PFSK-1 (cell line): ENCODE data around the gene HGFAC.

ENCODE experiments used
- FOXP2 ChIP-seq: optimal IDR thresholded peaks from 2 replicates; pipeline ENCODE3; 2011; ENCODE audit warnings: borderline replicate concordance, control low read depth, inconsistent platforms; ENCODE audit not compliant: insufficient read depth; ENCODE audit errors: extremely low read length, extremely low read depth
- POLR2AphosphoS5 ChIP-seq: IDR thresholded peaks from 2 replicates; pipeline ENCODE4 v1.6.1; 2012; ENCODE audit warnings: low read depth, mild to moderate bottlenecking, control low read depth, low read length, moderate library complexity
- REST ChIP-seq, 2 experiments: IDR thresholded peaks; 2 replicates each; pipeline versions ENCODE4 v1.6.1 to v1.8.0; 2011 to 2012; ENCODE audit warnings: low read depth in 2 of 2, low read length in 2 of 2, control low read depth in 1 of 2, inconsistent platforms in 1 of 2, mild to moderate bottlenecking in 1 of 2, moderate library complexity in 1 of 2; ENCODE audit not compliant: insufficient read depth in 1 of 2
- SIN3A ChIP-seq: IDR thresholded peaks from 2 replicates; pipeline ENCODE4 v1.6.1; 2012; ENCODE audit warnings: mild to moderate bottlenecking, low read length, moderate library complexity, borderline replicate concordance; ENCODE audit not compliant: insufficient read depth
- TAF1 ChIP-seq: IDR thresholded peaks from 2 replicates; pipeline ENCODE4 v1.6.1; 2012; ENCODE audit warnings: low read length, control low read depth, borderline replicate concordance; ENCODE audit not compliant: insufficient read depth

- TF ChIP-seq REST (IDR thresholded peaks at IDR 0.05; ENCODE audit: insufficient read depth in 1 of 2, low read depth in 2 of 2, low read length in 2 of 2) (no peak), TAF1 (no peak), SIN3A (no peak), POLR2AphosphoS5 (no peak), FOXP2 (no peak)
These were observed 17.8 kb upstream of the HGFAC start for GRCh38 chr4:3423952-3424351.
